ENCODE data around the gene ANXA2R.

The ANXA2R gene

DNA sequence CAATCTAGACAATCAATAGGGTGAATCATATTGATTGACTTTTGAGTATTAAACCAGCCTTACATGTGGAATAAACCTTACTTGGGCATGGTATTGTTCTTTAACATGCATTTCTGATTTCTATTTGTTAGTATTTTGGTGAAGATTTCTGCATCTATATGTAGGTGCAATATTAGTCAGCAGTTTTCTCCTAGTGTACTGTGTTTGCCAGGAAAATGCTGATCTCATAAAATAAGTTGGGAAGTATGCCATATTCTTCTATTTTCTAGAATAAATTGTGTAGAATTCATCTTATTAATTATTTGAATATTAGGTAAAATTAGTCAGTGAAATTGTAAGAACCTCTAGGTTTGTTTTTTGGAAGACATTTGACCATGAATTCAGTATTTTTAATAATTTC lies 38.4 kb downstream of the ANXA2R start:
- no peak for DNase-seq

DNA sequence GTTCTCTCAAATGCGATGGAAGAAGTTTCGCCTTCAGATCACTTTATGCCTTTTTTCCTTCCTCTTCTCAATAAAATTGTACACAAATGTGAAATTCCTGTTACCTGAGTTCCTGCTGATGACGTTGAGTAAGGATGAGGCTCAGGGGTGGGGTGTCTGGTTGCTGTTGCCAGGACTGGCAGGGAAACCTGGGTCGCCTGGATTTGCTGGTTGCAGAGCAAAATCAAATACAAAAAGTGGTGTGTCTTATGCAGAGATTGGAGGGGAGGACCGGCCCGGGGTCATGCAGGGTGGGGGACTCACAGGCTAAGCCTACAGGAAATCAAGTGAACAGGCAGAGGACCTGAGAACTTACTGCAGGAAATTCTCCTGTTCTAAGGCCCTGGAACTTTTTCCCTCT lies 39.2 kb downstream of the ANXA2R start:
- no peak for DNase-seq

DNA sequence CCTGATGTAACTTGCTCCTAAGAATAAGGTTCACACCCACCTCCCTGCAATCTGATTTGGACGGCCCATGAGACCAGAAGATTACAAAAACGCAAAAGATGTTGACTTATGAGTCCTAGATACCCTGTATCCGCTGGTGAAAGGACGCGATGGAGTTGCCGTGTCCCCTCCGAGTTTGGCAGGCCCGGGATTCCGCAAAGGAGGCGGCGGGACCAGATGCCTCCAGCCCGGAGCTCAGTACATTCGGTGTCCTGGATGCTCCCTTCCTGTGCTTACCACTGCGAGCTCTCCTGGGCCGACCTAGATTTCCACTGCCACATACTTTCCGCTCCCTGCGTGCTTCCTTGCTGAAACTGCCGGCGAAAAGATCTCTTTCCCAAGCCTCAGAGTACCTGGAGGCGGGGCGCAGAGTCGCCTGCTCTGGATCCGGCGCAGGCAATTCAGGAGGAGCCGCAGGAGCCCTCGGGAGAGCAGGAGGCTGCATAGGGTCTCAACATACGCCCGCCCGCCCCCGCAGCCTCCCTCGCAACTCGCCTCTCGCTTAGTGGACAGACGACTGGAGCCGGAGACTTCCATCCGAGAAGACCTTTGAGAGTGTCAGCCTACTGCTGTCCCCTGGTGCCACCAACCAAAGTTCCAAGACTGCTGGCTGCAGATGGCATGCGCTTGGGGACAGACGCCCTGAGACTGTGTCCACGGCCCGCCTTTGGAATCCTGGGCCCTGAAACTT lies 39.8 kb downstream of the ANXA2R start:
- DNase-seq: no peak

DNA sequence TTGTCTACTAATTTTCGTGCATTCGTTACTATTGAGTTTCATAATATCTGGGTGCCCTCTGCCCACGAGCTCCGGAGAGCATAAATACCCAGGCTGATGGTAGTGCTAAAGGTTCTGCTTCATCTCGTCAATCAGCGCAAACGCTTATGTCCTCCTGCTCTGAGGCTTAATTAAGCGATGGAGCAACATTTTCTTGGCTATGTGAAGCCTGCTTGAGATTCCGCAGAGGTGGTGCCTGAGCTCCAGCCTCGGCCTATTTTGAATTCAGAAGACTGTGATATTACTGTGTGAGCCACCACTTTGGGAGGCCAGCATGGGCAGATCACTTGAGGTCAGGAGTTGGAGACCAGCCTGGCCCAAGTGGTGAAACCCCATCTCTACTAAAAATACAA lies 44.8 kb downstream of the ANXA2R start:
- no peak for DNase-seq

DNA sequence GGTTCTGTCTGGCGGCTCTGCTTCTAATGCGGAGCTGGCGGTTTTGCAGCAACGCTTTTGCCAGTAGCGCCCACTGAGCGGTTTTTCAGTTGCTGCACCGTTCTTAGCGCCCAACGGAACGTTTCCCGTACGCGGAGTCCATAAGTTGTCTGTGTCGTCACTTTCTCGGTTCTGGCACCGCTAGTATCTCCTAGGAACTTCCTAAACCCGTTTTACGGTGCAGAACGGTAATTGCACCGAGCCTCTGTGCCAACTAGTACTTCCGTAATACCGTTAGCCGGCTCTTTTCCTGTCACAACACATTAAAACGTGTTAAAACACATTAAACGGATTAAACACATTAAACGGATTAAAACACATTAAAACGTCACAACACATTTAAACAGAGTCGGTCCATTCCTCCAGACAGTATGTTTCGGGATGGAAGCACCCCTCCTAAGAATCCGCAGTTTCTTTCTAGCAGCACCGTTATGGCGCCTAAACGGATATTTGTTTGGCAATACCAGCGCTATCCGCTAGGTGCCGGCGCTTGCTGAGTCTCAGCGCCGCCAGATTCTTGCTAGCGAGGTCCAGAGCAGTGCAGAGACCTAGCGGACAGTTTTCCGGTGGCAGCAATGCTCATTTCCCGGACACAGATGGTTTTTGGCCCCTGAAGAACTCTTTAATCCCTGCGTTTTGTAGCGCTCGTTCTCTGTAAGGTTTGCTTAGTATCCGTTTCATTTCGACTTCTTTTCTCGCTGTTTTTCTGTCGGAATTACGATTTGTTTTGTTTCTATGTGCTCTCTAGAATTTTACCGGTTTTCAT lies 45.4 kb downstream of the ANXA2R start:
- peak in 38 of 56 donors; percentile 6 to 75 (median 44) for DNase-seq

DNA sequence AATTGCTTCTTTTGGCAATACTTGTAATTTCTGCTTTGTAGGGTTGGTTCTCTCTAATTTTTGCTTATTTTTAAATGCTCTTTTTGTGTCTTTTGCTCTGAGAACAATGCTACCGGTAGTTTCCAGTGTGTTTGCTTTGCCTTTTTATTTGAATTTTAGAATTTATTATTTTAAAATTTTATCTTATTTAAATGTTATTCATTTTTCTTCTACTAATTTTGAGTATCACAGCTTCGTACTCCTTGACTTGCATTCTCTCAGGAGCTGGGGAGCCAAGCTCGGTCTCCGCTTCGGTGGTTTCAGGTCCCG lies 45.9 kb downstream of the ANXA2R start:
- DNase-seq: no peak

DNA sequence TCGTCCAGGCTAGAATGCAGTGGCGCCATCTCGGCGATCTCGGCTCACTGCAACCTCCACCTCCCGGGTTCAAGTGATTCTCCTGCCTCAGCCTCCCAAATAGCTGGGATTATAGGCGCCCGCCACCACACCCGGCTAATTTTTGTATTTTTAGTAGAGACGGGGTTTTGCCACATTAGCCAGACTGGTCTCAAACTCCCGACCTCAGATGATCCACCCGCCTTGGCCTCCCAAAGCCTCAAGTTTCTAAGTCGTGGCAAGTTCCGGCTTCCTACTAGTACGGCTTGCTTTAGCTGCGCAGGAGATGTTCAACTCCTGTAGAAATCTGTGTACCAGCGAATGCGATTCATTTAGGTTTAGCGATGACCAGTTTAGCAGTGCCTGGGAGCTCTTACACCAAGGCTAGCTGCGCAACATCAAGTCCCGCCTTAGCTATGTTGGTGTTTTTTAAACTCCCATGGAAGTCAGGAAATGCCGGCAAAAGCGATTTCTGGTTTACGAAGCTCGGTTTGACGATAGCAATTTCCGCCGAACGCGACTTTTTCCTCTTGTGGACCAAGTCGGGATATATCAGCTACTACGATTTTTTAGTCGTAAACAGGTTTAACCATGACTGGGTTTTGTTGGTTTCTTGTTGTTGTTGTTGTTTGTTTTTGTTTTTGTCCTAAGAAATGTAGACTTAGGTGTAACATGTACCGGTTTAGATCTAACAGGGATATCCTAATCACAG lies 46.4 kb downstream of the ANXA2R start:
- DNase-seq: peak in 1 of 56 donors; percentile 2

DNA sequence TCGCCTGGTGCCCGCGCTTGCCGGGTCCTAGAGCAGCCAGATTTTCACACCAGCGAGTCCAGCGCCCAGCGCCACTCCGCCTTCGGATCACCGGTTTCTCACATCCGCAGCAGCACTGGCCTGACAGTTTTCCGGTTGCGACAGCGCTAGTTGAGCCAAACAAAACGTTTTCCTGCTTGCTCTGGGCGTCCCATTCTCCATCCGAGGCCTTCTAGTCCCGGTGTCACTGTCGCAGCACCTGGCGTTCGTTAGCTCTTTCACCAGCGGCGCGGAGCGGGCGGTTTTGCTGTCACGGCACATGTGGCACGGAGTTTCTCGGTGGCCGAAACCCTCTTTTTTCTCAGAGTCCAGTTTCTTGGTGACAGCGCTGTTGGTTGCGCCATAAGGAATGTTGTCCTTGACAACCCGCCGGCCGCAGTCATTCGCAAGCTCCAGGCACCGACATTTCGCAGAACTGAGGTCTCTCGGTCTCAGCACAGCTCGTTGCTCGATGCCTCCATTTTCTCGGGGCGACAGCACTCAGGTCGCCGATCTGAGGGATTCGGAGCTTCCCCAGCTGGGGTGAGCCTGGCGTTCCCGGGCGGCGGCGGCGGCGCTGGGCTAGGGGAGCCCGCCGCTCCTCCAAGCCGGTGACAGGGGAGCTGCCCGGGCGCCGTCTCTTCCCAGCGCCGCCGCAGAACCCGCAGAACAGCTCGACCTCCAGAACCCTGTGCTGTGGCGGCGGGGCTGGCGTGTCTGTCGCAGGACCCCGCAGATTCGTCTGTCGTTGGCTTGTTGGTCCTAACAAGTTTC lies 47.8 kb downstream of the ANXA2R start:
- DNase-seq: peak in 16 of 56 donors; percentile 10 to 42 (median 24)

DNA sequence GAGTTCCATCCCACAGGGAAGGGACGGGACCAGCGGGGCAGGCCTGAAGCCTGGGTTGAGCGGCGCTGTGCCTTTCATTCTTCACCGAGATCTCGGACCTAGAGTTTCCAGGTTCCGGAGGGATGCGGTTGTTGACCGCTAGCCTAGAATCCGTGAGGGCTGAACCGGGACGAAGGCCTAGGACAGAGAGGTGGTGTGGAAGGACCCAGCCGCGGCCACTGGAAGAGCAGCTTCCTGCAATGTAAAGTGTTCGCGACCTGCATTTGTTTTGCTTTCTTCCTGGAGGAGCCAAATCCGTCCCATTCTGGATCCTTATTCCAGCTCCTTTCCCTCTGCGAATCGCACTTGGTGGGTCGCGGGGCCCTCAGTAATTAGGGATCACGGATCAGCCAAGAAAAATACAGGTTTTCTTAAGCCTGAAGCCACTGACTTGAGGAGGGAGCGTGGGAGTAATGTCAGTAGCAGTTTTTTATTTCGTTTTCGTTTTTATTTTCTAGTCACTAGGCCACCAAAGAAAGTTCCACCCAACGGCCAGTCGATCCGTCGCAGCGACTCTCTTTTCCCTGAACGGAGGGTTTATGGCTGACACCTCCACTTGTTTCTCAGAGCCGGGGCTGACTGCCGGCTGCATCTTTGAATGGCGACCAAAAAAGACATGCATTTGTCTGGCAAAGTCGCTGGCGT lies 48.6 kb downstream of the ANXA2R start:
- DNase-seq: no peak

DNA sequence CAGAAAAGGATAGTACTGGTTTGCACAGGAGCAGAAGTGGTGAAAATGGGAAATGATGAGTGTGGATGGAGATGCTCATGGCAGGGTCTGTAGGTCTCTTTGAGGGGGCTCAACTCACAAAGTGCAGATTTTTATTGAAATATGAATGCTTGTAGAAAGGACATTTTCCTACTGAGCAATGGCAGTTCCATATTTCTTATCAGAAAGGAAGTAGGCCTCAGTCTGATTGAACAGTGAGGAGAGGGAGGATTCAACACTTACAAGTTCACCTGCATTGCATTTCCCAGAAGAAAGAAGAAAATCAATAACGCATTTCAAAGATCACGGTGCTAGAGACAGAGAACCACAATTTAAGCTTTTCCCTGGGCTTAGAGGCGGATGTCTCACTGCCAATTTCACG lies 49.2 kb downstream of the ANXA2R start:
- no peak for DNase-seq

All from nucleus accumbens (tissue), 56 donors.